Loucy (cell line): ENCODE data around the gene COG2.

Experiments
- EZH2phosphoT487 ChIP-seq: fragments of 200-600 bp; IDR thresholded peaks from 2 replicates; pipeline ENCODE4 v1.6.1; 2018; ENCODE audit warnings: antibody characterized with exemption, mild to moderate bottlenecking, moderate library complexity, borderline replicate concordance
- TF ChIP-seq, protein P1 (sequence below): fragments of 200-600 bp; sonication (generic); conservative IDR thresholded peaks from 2 replicates; pipeline ENCODE4 v1.5.1; 2014; ENCODE audit warnings: mild to moderate bottlenecking, antibody characterized with exemption, low read length

DNA sequence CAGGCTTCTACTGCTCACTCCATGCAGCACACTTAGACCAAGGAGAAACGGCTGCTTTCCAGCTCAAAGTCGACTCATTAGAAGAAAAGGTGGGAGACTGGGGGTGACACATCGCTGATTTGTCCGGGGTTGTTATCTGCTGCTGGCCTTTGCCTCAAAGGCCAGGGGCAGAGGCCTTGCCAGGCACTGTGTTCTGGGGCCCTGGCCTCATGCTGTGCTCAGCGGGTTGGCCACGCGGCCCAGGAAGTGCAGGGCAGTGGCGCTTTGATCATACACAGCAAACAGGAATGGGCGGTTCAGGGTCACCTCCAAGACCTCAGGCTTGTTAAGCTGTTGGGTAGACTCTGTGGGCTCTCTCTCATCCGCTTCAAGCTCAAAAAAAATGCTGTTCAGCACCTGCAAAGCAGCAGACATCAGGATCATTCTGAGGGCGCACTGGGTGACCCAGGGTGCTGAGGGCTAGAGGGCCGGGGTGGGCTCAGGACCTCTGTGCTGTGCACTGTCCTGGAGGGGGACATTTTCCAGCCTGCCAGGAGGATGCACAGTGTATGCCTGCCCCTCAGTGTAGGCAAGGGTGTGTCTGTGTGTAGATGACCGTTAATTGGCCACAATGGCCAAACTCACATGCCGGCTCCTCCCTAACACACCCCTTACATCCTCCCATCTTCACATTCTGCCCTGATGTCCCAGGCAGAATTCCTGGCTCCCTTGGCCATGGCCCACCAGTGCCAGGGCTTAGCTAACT, 60.8 kb downstream of the COG2 start:
- TF ChIP-seq, protein P1, sequence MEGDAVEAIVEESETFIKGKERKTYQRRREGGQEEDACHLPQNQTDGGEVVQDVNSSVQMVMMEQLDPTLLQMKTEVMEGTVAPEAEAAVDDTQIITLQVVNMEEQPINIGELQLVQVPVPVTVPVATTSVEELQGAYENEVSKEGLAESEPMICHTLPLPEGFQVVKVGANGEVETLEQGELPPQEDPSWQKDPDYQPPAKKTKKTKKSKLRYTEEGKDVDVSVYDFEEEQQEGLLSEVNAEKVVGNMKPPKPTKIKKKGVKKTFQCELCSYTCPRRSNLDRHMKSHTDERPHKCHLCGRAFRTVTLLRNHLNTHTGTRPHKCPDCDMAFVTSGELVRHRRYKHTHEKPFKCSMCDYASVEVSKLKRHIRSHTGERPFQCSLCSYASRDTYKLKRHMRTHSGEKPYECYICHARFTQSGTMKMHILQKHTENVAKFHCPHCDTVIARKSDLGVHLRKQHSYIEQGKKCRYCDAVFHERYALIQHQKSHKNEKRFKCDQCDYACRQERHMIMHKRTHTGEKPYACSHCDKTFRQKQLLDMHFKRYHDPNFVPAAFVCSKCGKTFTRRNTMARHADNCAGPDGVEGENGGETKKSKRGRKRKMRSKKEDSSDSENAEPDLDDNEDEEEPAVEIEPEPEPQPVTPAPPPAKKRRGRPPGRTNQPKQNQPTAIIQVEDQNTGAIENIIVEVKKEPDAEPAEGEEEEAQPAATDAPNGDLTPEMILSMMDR: no peak
- TF ChIP-seq EZH2phosphoT487: no peak
